Medulla oblongata (tissue), 1 donor: ENCODE data around the gene EMC8.
"Not testable (repeated sequence)": the region's sequence is repeated elsewhere in the genome, so short reads cannot be mapped to it uniquely, and the experiment has no call there.

Source experiments
- DNase-seq: peaks from one replicate; pipeline ENCODE4 v3.0.0-alpha.2; 2015; ENCODE audit errors: extremely low spot score

EMC8 gene

GRCh38 chr16:85835227-85835751 is 35.9 kb upstream of the EMC8 start:
- DNase-seq = no peak

- no peak for DNase-seq
These were observed 35.4 kb upstream of the EMC8 start for GRCh38 chr16:85834741-85835140.

- peak; percentile 45 for DNase-seq
These were observed 34.0 kb upstream of the EMC8 start for GRCh38 chr16:85833219-85833920.

- DNase-seq = no peak
These were observed 33.4 kb upstream of the EMC8 start for GRCh38 chr16:85832570-85833218.

GRCh38 chr16:85830821-85831220 is 31.5 kb upstream of the EMC8 start:
- no peak for DNase-seq

GRCh38 chr16:85829751-85830445 is 30.6 kb upstream of the EMC8 start:
- peak; percentile 69 for DNase-seq

- DNase-seq = no peak
These were observed 29.9 kb upstream of the EMC8 start for GRCh38 chr16:85829171-85829719.

GRCh38 chr16:85828166-85828565 is 28.8 kb upstream of the EMC8 start:
- no peak for DNase-seq

GRCh38 chr16:85826686-85827247 is 27.4 kb upstream of the EMC8 start:
- no peak for DNase-seq

- DNase-seq = no peak
These were observed 26.0 kb upstream of the EMC8 start for GRCh38 chr16:85825326-85825725.

GRCh38 chr16:85824161-85825135 is 25.1 kb upstream of the EMC8 start:
- DNase-seq = no peak

- no peak for DNase-seq
These were observed 24.1 kb upstream of the EMC8 start for GRCh38 chr16:85823328-85823920.

- DNase-seq = no peak
These were observed 22.8 kb upstream of the EMC8 start for GRCh38 chr16:85822145-85822544.

- peak; percentile 80 for DNase-seq
These were observed 22.2 kb upstream of the EMC8 start for GRCh38 chr16:85821390-85822135.

GRCh38 chr16:85820604-85821372 is 21.4 kb upstream of the EMC8 start:
- DNase-seq = no peak

GRCh38 chr16:85819771-85820170 is 20.4 kb upstream of the EMC8 start:
- no peak for DNase-seq

- peak; percentile 81 for DNase-seq
These were observed 19.9 kb upstream of the EMC8 start for GRCh38 chr16:85819245-85819644.

- DNase-seq = not testable (repeated sequence)
These were observed 17.9 kb upstream of the EMC8 start for GRCh38 chr16:85817195-85817594.

GRCh38 chr16:85816159-85816558 is 16.8 kb upstream of the EMC8 start:
- DNase-seq = no peak
